ENCODE data around the gene DOLPP1.

- TF ChIP-seq CTCF (IDR thresholded peaks at IDR 0.05; ENCODE audit: insufficient read depth, low read length) (no peak), SPI1 (IDR thresholded peaks at IDR 0.05; ENCODE audit: borderline replicate concordance, low read depth) (no peak), POLR2AphosphoS5 (IDR thresholded peaks at IDR 0.05; ENCODE audit: low read depth) (no peak), REST (IDR thresholded peaks at IDR 0.05; ENCODE audit: insufficient replicate concordance, low read depth) (no peak)
Measured at GRCh38 chr9:129095170-129095667, 14.3 kb downstream of the DOLPP1 start.
